PC-3 (cell line): ENCODE data around the gene CASP14.

Source experiments
- CTCF ChIP-seq: fragments of 300-600 bp; sonication (generic); conservative IDR thresholded peaks from 2 replicates; pipeline ENCODE4 v1.5.1; 2017; ENCODE audit warnings: antibody characterized with exemption, low read depth, mild to moderate bottlenecking, low read length
- EZH2 ChIP-seq: fragments of 300-600 bp; sonication (generic); IDR thresholded peaks from one replicate; pipeline ENCODE4 v1.6.1; 2017; ENCODE audit warnings: antibody characterized with exemption, mild to moderate bottlenecking, low read length; ENCODE audit not compliant: unreplicated experiment

- TF ChIP-seq CTCF (no peak), EZH2 (no peak)
These were observed 12.8 kb downstream of the CASP14 start for GRCh38 chr19:15062036-15062435.
